ENCODE measurements around the gene MYO6.

Gene MYO6

DNA sequence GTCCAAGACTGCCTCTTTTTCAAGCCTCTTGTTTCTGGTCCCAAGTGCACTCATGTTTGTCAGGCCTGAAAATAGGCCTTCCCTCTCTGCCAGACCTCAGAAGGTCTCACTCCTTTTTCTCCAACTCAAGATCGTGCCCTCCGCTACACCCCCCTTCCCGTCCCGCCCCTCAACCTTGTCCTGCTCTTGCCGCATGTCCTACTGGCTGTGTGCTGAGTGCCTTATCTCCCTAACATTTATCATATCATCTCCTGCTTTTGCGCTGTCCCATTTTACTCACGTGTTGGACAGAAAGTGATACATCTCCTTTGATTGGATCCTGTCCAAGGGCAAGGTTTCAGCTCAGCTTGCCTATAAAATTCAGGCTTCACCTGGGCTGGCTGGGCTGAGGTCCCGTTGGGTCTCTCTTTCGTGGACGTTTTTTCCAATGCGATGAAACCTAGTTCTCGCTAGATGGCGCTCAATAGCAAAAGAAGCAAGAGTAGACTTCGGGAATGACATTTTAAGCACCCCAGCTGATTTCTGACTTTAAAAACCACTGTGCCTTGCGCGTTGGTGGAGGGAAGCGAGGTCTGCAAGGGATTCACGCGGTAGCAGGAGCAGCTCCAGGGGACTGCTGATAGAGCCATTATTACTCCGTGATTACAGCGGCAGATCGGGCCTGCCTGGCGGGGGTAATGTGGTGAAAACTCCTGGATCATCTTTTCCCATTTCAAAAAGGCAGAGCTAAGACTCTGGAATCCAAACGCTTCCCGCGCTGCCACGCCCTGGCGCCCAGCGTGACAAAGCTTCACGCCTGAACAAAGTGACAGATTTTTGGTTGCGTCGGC is 185.8 kb downstream of the MYO6 start:
- TF ChIP-seq, protein P1, sequence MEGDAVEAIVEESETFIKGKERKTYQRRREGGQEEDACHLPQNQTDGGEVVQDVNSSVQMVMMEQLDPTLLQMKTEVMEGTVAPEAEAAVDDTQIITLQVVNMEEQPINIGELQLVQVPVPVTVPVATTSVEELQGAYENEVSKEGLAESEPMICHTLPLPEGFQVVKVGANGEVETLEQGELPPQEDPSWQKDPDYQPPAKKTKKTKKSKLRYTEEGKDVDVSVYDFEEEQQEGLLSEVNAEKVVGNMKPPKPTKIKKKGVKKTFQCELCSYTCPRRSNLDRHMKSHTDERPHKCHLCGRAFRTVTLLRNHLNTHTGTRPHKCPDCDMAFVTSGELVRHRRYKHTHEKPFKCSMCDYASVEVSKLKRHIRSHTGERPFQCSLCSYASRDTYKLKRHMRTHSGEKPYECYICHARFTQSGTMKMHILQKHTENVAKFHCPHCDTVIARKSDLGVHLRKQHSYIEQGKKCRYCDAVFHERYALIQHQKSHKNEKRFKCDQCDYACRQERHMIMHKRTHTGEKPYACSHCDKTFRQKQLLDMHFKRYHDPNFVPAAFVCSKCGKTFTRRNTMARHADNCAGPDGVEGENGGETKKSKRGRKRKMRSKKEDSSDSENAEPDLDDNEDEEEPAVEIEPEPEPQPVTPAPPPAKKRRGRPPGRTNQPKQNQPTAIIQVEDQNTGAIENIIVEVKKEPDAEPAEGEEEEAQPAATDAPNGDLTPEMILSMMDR (IDR thresholded peaks at IDR 0.05; ENCODE audit: low read depth, low read length): peak; percentile 86
- DNase-seq (ENCODE audit: extremely low read depth, low read depth): peak; percentile 45

DNA sequence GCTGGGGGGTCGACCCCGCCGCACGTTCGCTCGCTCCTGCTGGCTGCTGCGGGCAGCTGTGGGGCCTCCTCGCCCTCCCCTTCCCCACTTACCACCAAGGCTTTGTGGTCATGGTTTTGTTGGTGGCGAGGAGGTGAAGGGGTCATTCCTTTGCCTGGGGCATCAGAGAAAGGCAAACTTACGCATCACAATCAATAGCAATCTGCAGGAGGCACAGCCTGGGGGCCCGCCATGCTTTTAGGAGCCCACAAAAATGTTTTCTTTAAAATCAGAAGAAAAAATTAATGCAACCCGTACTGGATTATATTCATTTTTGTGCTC is 186.4 kb downstream of the MYO6 start:
- DNase-seq (ENCODE audit: extremely low read depth, low read depth): no peak
- TF ChIP-seq, protein P1 (IDR thresholded peaks at IDR 0.05; ENCODE audit: low read depth, low read length): no peak

DNA sequence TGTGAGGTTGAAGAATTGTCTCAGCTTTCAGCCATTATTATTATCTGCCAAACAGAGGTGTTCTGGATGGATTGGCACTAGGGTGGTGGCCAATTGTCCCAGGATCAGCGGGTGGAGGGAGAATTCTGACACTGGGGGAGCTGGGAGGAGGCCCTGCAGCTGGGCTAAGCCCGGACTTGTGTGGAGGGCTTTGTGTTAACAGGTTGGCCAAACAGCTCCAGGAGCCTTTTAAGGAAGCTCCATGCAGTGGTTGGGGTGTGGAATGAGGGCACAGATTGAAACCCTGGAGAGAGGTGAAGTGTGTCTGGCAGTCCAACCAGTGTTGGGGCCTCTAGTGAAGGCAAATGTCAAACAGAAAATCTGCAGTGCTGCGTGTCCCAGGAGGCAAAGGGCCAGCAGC is 187.6 kb downstream of the MYO6 start:
- no peak for DNase-seq (ENCODE audit: extremely low read depth, low read depth)
- TF ChIP-seq, protein P1 (IDR thresholded peaks at IDR 0.05; ENCODE audit: low read depth, low read length): no peak

DNA sequence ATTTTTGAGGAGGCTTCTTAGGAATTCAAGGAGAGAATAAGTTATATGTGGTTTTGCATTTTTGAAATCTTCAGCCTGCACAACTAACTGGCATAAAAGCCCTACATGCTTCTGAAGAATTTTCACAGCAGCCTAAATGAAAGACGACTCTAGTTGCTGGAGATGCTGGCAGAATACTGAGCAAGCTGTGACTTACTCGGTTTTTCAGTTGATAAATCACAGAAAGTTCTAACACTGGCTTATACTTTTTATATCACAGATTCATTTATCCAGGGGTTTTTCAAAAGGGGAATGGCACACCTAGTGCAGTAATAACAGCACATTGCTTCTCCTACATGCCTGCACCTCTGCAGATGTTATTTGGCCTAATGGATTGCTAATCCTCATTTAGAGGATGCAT is 188.8 kb downstream of the MYO6 start:
- no peak for DNase-seq (ENCODE audit: extremely low read depth, low read depth)
- TF ChIP-seq, protein P1 (IDR thresholded peaks at IDR 0.05; ENCODE audit: low read depth, low read length): no peak

DNA sequence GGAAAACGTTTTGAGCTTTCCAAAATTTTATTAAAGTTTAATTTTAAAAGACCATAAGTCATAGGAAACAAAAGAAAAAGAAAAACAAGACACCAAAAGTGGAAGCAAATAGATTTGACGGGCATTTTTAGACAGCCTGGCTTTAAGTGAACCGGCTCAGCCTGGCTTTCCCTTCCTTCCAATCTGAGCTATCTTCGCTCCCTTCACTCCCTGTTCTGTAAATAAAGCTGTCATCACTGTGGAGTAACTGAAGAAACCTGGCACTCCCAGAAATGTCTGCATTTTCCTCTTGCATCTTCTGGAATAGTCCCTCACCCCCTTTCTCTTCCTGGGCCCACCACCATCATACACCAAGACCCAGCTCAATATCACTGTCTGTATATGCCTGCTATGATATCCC is 191.5 kb downstream of the MYO6 start:
- TF ChIP-seq, protein P1 (IDR thresholded peaks at IDR 0.05; ENCODE audit: low read depth, low read length): no peak
- no peak for DNase-seq (ENCODE audit: extremely low read depth, low read depth)

DNA sequence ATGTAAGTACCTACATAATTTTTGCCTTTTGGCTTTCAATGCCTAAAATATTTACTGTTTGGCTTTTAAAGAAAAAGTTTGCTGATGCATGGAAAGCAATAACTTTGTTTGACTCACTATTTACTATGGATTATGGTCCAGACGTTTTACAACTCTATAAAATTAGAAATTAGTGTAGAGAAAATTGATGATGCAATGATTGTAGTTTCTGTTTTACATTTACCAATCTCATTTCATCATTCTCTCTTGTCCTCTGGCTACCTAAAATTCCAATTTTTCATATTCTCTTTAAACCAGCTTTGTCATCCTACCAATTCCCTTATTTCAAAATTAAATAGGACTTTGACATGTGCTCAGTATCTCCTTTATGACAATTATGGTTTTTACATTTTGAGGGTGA is 192.5 kb downstream of the MYO6 start:
- TF ChIP-seq, protein P1 (IDR thresholded peaks at IDR 0.05; ENCODE audit: low read depth, low read length): no peak

DNA sequence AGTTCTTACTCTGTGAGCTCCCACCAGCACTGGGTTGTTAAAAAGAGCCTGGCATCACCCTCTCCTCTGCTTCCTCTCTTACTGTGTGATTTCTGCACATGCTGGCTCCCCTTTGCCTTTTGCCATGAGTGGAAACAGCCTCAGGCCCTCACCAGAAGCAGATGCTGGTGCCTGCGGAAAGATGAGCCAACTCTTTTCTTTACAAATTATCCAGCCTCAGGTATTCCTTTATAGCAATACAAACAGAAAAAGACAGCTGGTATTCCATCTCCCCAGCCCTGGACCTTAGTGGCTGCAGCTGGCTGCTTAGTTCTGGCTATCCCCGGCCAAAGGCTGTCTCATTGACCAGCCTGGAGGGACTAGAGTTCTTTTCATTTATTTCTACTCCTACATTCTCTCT is 194.3 kb downstream of the MYO6 start:
- TF ChIP-seq, protein P1 (IDR thresholded peaks at IDR 0.05; ENCODE audit: low read depth, low read length): no peak
- no peak for DNase-seq (ENCODE audit: extremely low read depth, low read depth)

More for the DNA sequence above, 192.5 kb downstream of the MYO6 start:
- DNase-seq (ENCODE audit: extremely low read depth, low read depth): no peak

Data from AG09319 (cell line).